Vagina (tissue), 2 donors: Measurements from ENCODE around the gene PLEKHM2.

Experiments used
- POLR2A ChIP-seq, 2 donors: fragments of 450-650 bp; IDR thresholded peaks; one replicate each; pipeline ENCODE4 v1.6.1; 2017; ENCODE audit warnings: antibody characterized with exemption in 2 of 2, mild to moderate bottlenecking in 2 of 2, moderate library complexity in 2 of 2
- TF ChIP-seq, protein P1 (sequence below), 3 experiments: fragments of 450-650 bp in 2 of 3; fragments of 200-600 bp in 1 of 3; sonication (generic) in 1 of 3; IDR thresholded peaks; one replicate each; pipeline ENCODE4 v1.5.1; 2017 to 2019; ENCODE audit warnings: antibody characterized with exemption in 3 of 3, mild to moderate bottlenecking in 2 of 3, moderate library complexity in 2 of 3

- TF ChIP-seq, protein P1, sequence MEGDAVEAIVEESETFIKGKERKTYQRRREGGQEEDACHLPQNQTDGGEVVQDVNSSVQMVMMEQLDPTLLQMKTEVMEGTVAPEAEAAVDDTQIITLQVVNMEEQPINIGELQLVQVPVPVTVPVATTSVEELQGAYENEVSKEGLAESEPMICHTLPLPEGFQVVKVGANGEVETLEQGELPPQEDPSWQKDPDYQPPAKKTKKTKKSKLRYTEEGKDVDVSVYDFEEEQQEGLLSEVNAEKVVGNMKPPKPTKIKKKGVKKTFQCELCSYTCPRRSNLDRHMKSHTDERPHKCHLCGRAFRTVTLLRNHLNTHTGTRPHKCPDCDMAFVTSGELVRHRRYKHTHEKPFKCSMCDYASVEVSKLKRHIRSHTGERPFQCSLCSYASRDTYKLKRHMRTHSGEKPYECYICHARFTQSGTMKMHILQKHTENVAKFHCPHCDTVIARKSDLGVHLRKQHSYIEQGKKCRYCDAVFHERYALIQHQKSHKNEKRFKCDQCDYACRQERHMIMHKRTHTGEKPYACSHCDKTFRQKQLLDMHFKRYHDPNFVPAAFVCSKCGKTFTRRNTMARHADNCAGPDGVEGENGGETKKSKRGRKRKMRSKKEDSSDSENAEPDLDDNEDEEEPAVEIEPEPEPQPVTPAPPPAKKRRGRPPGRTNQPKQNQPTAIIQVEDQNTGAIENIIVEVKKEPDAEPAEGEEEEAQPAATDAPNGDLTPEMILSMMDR (IDR thresholded peaks at IDR 0.05), result no peak
- TF ChIP-seq POLR2A (IDR thresholded peaks at IDR 0.05), result no peak
Measured at GRCh38 chr1:15751717-15752116, 67.6 kb downstream of the PLEKHM2 start.
